CD4-positive, alpha-beta T cell (primary cell): ENCODE results near the gene FEZF2. TPM values are rescaled to one million over a fixed set of nuclear protein-coding genes. Genes with fewer than 3 reads are reported as not detected.

ENCODE experiments used
- ATAC-seq: fragments of 200-7000 bp; cut with Tn5 transposase; one replicate; pipeline ENCODE4 v1.10.0; 2022; ENCODE audit warnings: mild to moderate bottlenecking; ENCODE audit not compliant: poor library complexity
- CTCF ChIA-PET: fragments of 350-600 bp; sonication (Branson Sonifier 250); formaldehyde crosslinking; loops from one replicate; lab custom pipeline; 2021; ENCODE audit warnings: antibody characterized with exemption, inconsistent platforms; lab: Charles Lee
- POLR2A ChIA-PET: fragments of 350-600 bp; sonication (Branson Sonifier 250); formaldehyde crosslinking; loops from one replicate; lab custom pipeline; 2021; ENCODE audit warnings: antibody characterized with exemption, inconsistent platforms; lab: Charles Lee
- DNase-seq, 14 experiments: peaks; one replicate each; pipeline ENCODE4 v3.0.0-alpha.2; 2013 to 2020; ENCODE audit warnings: mixed read lengths in 2 of 14
- H3K27ac ChIP-seq, 2 donors: one replicate each; pipeline versions ENCODE4 v1.5.1 to v1.7.0; 2013; ENCODE audit warnings: low read length in 2 of 2, low read depth in 1 of 2, mild to moderate bottlenecking in 1 of 2
- H3K27me3 ChIP-seq, 2 experiments: 1 replicate in 1 of 2; 2 replicates in 1 of 2; pipeline versions ENCODE4 v1.6.1 to v1.7.0; 2013; ENCODE audit warnings: low read length in 2 of 2, control low read depth in 1 of 2, mild to moderate bottlenecking in 1 of 2, moderate library complexity in 1 of 2; ENCODE audit not compliant: insufficient read depth in 2 of 2, control insufficient read depth in 1 of 2
- H3K36me3 ChIP-seq: one replicate; pipeline ENCODE4 v1.6.1; 2013; ENCODE audit warnings: low read length, control low read depth; ENCODE audit not compliant: insufficient read depth
- H3K4me1 ChIP-seq: one replicate; pipeline ENCODE4 v1.6.1; 2013; ENCODE audit warnings: low read length, control low read depth; ENCODE audit not compliant: insufficient read depth
- H3K4me3 ChIP-seq: one replicate; pipeline ENCODE4 v1.5.1; 2013; ENCODE audit warnings: mild to moderate bottlenecking, low read length, moderate library complexity
- H3K9me3 ChIP-seq, 2 experiments: 1 replicate in 1 of 2; 2 replicates in 1 of 2; pipeline versions ENCODE4 v1.6.1 to v1.7.0; 2013; ENCODE audit warnings: low read length in 2 of 2, mild to moderate bottlenecking in 2 of 2, control low read depth in 1 of 2, moderate library complexity in 1 of 2; ENCODE audit not compliant: control insufficient read depth in 1 of 2, insufficient read depth in 1 of 2
- H3K27ac Mint-ChIP-seq: one replicate; pipeline ENCODE4 v1.8.0; 2020; ENCODE audit warnings: mixed read lengths
- H3K27me3 Mint-ChIP-seq: one replicate; pipeline ENCODE4 v1.8.0; 2021; ENCODE audit warnings: mixed read lengths
- H3K36me3 Mint-ChIP-seq: one replicate; pipeline ENCODE4 v1.8.0; 2021; ENCODE audit warnings: low read depth, mixed read lengths
- H3K4me1 Mint-ChIP-seq: one replicate; pipeline ENCODE4 v1.8.0; 2021; ENCODE audit warnings: low read depth, mixed read lengths
- H3K4me3 Mint-ChIP-seq: one replicate; pipeline ENCODE4 v1.8.0; 2020; ENCODE audit warnings: mild to moderate bottlenecking, mixed read lengths
- H3K9me3 Mint-ChIP-seq: one replicate; pipeline ENCODE4 v1.8.0; 2020; ENCODE audit warnings: mixed read lengths
- intact Hi-C, 2 experiments: fragments of 100-400 bp; cut with DNase I in 1 of 2; cut with micrococcal nuclease in 1 of 2; formaldehyde crosslinking; loops; one replicate each; pipeline versions ENCODE4 v1.15.1 to v1.9.0; 2023 to 2025; cut with DNase I, micrococcal nuclease
- total RNA-seq, 174 experiments: library from RNA in 2 of 174; stranded (reverse) in 2 of 174; gene quantifications; one replicate each; pipeline ENCODE4 v1.2.3 and lab custom pipeline; 2021 to 2026
- TF ChIP-seq, protein P1 (sequence below): fragments of 200-600 bp; IDR thresholded peaks from one replicate; pipeline ENCODE4 v1.8.0; 2022; ENCODE audit warnings: antibody characterized with exemption, mild to moderate bottlenecking

The FEZF2 gene
- total RNA-seq, 2 experiments from 2014 or later, result not detected

DNA sequence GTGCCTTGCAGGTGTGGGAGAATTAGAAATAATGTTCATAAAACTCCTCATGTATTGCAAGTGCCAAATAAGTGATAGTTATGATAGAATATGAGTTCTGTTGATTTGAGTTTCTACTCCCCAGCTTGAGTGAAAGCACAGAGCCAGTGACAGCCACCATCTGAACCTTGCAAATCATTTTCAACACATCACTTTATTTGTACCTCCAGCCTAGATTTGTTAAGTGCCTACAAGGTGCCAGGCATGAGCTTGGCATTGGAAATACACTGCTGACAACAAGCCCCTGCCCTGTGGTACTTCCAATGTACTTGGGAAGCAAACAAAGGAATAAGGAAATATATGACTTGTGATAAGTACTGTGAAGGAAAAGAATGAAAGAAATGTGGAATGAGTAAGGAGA is 17.0 kb downstream of the FEZF2 start:
- ATAC-seq (no peak), DNase-seq (no peak)
- no peak overlapping the region for H3K27ac Mint-ChIP-seq
- Histone ChIP-seq H3K9me3 (no peaks in the 10 kb centered on the region), H3K27ac (no peak overlapping the region), H3K36me3 (no peaks in the 10 kb centered on the region), H3K27me3 (no peaks in the 10 kb centered on the region), H3K4me3 (no peak overlapping the region), H3K4me1 (no peaks in the 10 kb centered on the region)
- peaks cover 3% of the 10 kb centered on the region for H3K9me3 Mint-ChIP-seq
- ChIA-PET POLR2A (no interaction called here), CTCF (no interaction called here)
- no peak overlapping the region for H3K4me3 Mint-ChIP-seq
- intact Hi-C loops, result no loop called here
- H3K36me3 Mint-ChIP-seq, result no peaks in the 10 kb centered on the region
- peaks cover 7% of the 10 kb centered on the region for H3K27me3 Mint-ChIP-seq
- H3K4me1 Mint-ChIP-seq, result no peaks in the 10 kb centered on the region
- TF ChIP-seq, protein P1, sequence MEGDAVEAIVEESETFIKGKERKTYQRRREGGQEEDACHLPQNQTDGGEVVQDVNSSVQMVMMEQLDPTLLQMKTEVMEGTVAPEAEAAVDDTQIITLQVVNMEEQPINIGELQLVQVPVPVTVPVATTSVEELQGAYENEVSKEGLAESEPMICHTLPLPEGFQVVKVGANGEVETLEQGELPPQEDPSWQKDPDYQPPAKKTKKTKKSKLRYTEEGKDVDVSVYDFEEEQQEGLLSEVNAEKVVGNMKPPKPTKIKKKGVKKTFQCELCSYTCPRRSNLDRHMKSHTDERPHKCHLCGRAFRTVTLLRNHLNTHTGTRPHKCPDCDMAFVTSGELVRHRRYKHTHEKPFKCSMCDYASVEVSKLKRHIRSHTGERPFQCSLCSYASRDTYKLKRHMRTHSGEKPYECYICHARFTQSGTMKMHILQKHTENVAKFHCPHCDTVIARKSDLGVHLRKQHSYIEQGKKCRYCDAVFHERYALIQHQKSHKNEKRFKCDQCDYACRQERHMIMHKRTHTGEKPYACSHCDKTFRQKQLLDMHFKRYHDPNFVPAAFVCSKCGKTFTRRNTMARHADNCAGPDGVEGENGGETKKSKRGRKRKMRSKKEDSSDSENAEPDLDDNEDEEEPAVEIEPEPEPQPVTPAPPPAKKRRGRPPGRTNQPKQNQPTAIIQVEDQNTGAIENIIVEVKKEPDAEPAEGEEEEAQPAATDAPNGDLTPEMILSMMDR, result no peak

DNA sequence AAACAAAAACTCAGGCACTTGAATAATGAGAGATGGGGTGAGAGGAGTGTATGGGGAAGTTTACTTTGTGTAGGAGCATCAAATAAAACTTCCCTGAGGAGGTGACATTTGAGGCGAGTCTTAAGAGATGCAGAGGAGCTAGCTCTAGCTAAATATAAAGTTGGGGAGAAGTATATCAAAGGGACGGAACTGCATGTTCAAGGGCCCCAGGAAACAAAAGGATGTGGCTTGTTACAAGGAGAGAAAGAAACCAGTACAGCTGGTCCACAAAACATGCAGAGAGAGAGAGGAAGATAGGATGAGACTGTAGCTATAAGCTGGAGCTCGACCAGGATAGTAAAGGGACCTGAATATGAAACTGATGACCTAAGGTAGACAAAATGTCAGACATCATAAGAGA is 17.6 kb downstream of the FEZF2 start:
- intact Hi-C loops, result no loop called here
- CTCF ChIA-PET, result no interaction called here

DNA sequence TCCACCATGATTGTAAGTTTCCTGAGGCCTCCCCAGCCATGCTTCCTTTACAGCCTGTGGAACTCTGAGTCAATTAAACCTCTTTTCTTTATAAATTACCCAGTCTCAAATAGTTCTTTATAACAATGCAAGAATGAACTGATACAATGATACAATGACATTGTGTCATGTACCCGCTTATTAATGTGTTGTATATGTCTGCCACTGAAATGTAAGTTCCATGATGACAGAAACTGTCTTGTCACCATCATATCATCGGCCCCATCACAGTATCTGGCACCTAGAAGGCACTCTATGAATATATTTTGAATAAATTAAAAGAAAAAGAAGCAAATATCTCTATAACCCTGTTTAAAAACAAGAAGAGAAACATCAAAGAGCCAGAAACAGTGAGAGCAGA is 29.6 kb downstream of the FEZF2 start:
- no peaks in the 10 kb centered on the region for H3K4me1 Mint-ChIP-seq

More for the DNA sequence above, 17.6 kb downstream of the FEZF2 start:
- POLR2A ChIA-PET, result no interaction called here
- ATAC-seq (no peak), DNase-seq (no peak)
- peaks cover 7% of the 10 kb centered on the region for H3K27me3 Mint-ChIP-seq
- no peak overlapping the region for H3K4me3 ChIP-seq
- no peaks in the 10 kb centered on the region for H3K9me3 ChIP-seq
- H3K36me3 Mint-ChIP-seq, result no peaks in the 10 kb centered on the region
- no peaks in the 10 kb centered on the region for H3K27me3 ChIP-seq
- no peak overlapping the region for H3K4me3 Mint-ChIP-seq
- TF ChIP-seq, protein P1, result no peak
- H3K36me3 ChIP-seq, result no peaks in the 10 kb centered on the region
- H3K9me3 Mint-ChIP-seq, result no peaks in the 10 kb centered on the region
- no peaks in the 10 kb centered on the region for H3K4me1 Mint-ChIP-seq
- H3K27ac ChIP-seq, result no peak overlapping the region
- no peaks in the 10 kb centered on the region for H3K4me1 ChIP-seq
- H3K27ac Mint-ChIP-seq, result no peak overlapping the region

More for the DNA sequence above, 29.6 kb downstream of the FEZF2 start:
- Mint-ChIP-seq H3K27me3 (peaks cover 11% of the 10 kb centered on the region), H3K36me3 (no peaks in the 10 kb centered on the region), H3K27ac (no peak overlapping the region), H3K9me3 (no peaks in the 10 kb centered on the region), H3K4me3 (no peak overlapping the region)
- Histone ChIP-seq H3K4me3 (no peak overlapping the region), H3K4me1 (no peaks in the 10 kb centered on the region), H3K9me3 (peaks cover 0 to 6% of the 10 kb centered on the region in 2 experiments), H3K27ac (no peak overlapping the region), H3K36me3 (no peaks in the 10 kb centered on the region), H3K27me3 (peaks cover 0 to 5% of the 10 kb centered on the region in 2 experiments)
- intact Hi-C loops, result no loop called here
- POLR2A ChIA-PET, result no interaction called here
- DNase-seq (no peak), ATAC-seq (no peak)
- TF ChIP-seq, protein P1, result no peak
- CTCF ChIA-PET, result no interaction called here
